ENCODE results near the gene FLNA. TPM values are rescaled to one million over a fixed set of nuclear protein-coding genes. Genes with fewer than 3 reads are reported as not detected.

The FLNA gene
- total and polyA plus RNA-seq, 2 donors = 164 to 412 TPM

GRCh38 chrX:154371017-154371788, 3.2 kb downstream of the FLNA start:
- DNase-seq (ENCODE audit: low read depth in 6 of 9, low spot score in 9 of 9) = peak in 8 of 9 donors; percentile 59 to 94 (median 84)
- Histone ChIP-seq H3K36me3 (ENCODE audit: control insufficient read depth in 2 of 2, insufficient read depth in 2 of 2, low read length in 1 of 2) (peaks cover 15 to 19% of the 10 kb centered on the region in 2 donors), H3K27ac (ENCODE audit: low read depth in 1 of 2, low read length in 1 of 2) (peak overlapping the region; percentile 42 to 53), H3K4me1 (ENCODE audit: control insufficient read depth in 2 of 2, insufficient read depth in 2 of 2, low read length in 2 of 2) (peaks cover 8 to 47% of the 10 kb centered on the region in 2 donors), H3K4me3 (ENCODE audit: low read length in 2 of 2) (peak overlapping the region; percentile 63 to 65), H3K27me3 (ENCODE audit: control insufficient read depth in 2 of 2, insufficient read depth in 1 of 2, low read length in 1 of 2) (peaks cover 18 to 42% of the 10 kb centered on the region in 2 donors), H3K9me3 (ENCODE audit: control insufficient read depth in 2 of 2, insufficient read depth in 1 of 2, low read length in 1 of 2) (peaks cover 0 to 34% of the 10 kb centered on the region in 2 donors)
- under 1% methylated on average over 77 of the region's 77 CpGs for WGBS

GRCh38 chrX:154370300-154371016, 4.0 kb downstream of the FLNA start:
- under 1% methylated on average over 63 of the region's 63 CpGs for WGBS
- Histone ChIP-seq H3K27ac (ENCODE audit: low read depth in 1 of 2, low read length in 1 of 2) (peak overlapping the region; percentile 74 to 77), H3K9me3 (ENCODE audit: control insufficient read depth in 2 of 2, insufficient read depth in 1 of 2, low read length in 1 of 2) (peaks cover 0 to 34% of the 10 kb centered on the region in 2 donors), H3K4me3 (ENCODE audit: low read length in 2 of 2) (peak overlapping the region; percentile 63 to 65), H3K36me3 (ENCODE audit: control insufficient read depth in 2 of 2, insufficient read depth in 2 of 2, low read length in 1 of 2) (peaks cover 22 to 25% of the 10 kb centered on the region in 2 donors), H3K27me3 (ENCODE audit: control insufficient read depth in 2 of 2, insufficient read depth in 1 of 2, low read length in 1 of 2) (peaks cover 18 to 40% of the 10 kb centered on the region in 2 donors), H3K4me1 (ENCODE audit: control insufficient read depth in 2 of 2, insufficient read depth in 2 of 2, low read length in 2 of 2) (peaks cover 8 to 47% of the 10 kb centered on the region in 2 donors)
- DNase-seq (ENCODE audit: low read depth in 6 of 9, low spot score in 9 of 9) = peak in 1 of 9 donors; percentile 37

GRCh38 chrX:154369449-154370299, 4.8 kb downstream of the FLNA start:
- Histone ChIP-seq H3K4me1 (ENCODE audit: control insufficient read depth in 2 of 2, insufficient read depth in 2 of 2, low read length in 2 of 2) (peaks cover 8 to 47% of the 10 kb centered on the region in 2 donors), H3K4me3 (ENCODE audit: low read length in 2 of 2) (peak overlapping the region; percentile 63 to 65), H3K27me3 (ENCODE audit: control insufficient read depth in 2 of 2, insufficient read depth in 1 of 2, low read length in 1 of 2) (peaks cover 14 to 32% of the 10 kb centered on the region in 2 donors), H3K36me3 (ENCODE audit: control insufficient read depth in 2 of 2, insufficient read depth in 2 of 2, low read length in 1 of 2) (peaks cover 30 to 32% of the 10 kb centered on the region in 2 donors), H3K27ac (ENCODE audit: low read depth in 1 of 2, low read length in 1 of 2) (peak overlapping the region; percentile 80 to 84), H3K9me3 (ENCODE audit: control insufficient read depth in 2 of 2, insufficient read depth in 1 of 2, low read length in 1 of 2) (peaks cover 0 to 38% of the 10 kb centered on the region in 2 donors)
- DNase-seq (ENCODE audit: low read depth in 6 of 9, low spot score in 9 of 9) = peak in 4 of 9 donors; percentile 49 to 71 (median 54)
- 15% methylated on average over 13 of the region's 13 CpGs for WGBS

- Histone ChIP-seq H3K4me3 (ENCODE audit: low read length in 2 of 2) (peak overlapping the region; percentile 63 to 65), H3K27me3 (ENCODE audit: control insufficient read depth in 2 of 2, insufficient read depth in 1 of 2, low read length in 1 of 2) (peaks cover 8 to 26% of the 10 kb centered on the region in 2 donors), H3K9me3 (ENCODE audit: control insufficient read depth in 2 of 2, insufficient read depth in 1 of 2, low read length in 1 of 2) (peaks cover 0 to 34% of the 10 kb centered on the region in 2 donors), H3K4me1 (ENCODE audit: control insufficient read depth in 2 of 2, insufficient read depth in 2 of 2, low read length in 2 of 2) (peaks cover 8 to 43% of the 10 kb centered on the region in 2 donors), H3K27ac (ENCODE audit: low read depth in 1 of 2, low read length in 1 of 2) (peak overlapping the region; percentile 80 to 84), H3K36me3 (ENCODE audit: control insufficient read depth in 2 of 2, insufficient read depth in 2 of 2, low read length in 1 of 2) (peaks cover 38% of the 10 kb centered on the region in 2 donors)
- DNase-seq (ENCODE audit: low read depth in 6 of 9, low spot score in 9 of 9) = peak in 4 of 9 donors; percentile 36 to 75 (median 54)
- 4% methylated on average over 16 of the region's 16 CpGs for WGBS
These were observed 5.6 kb downstream of the FLNA start for GRCh38 chrX:154368630-154369448.

GRCh38 chrX:154367474-154368308, 6.7 kb downstream of the FLNA start:
- 98% methylated on average over 31 of the region's 31 CpGs for WGBS
- Histone ChIP-seq H3K4me3 (ENCODE audit: low read length in 2 of 2) (no peak overlapping the region), H3K4me1 (ENCODE audit: control insufficient read depth in 2 of 2, insufficient read depth in 2 of 2, low read length in 2 of 2) (peaks cover 5 to 33% of the 10 kb centered on the region in 2 donors), H3K36me3 (ENCODE audit: control insufficient read depth in 2 of 2, insufficient read depth in 2 of 2, low read length in 1 of 2) (peaks cover 42 to 43% of the 10 kb centered on the region in 2 donors), H3K9me3 (ENCODE audit: control insufficient read depth in 2 of 2, insufficient read depth in 1 of 2, low read length in 1 of 2) (peaks cover 0 to 28% of the 10 kb centered on the region in 2 donors), H3K27ac (ENCODE audit: low read depth in 1 of 2, low read length in 1 of 2) (peak overlapping the region in 1 of 2 donors; percentile 20), H3K27me3 (ENCODE audit: control insufficient read depth in 2 of 2, insufficient read depth in 1 of 2, low read length in 1 of 2) (peaks cover 3 to 14% of the 10 kb centered on the region in 2 donors)
- no peak for DNase-seq (ENCODE audit: low read depth in 6 of 9, low spot score in 9 of 9)

DNA sequence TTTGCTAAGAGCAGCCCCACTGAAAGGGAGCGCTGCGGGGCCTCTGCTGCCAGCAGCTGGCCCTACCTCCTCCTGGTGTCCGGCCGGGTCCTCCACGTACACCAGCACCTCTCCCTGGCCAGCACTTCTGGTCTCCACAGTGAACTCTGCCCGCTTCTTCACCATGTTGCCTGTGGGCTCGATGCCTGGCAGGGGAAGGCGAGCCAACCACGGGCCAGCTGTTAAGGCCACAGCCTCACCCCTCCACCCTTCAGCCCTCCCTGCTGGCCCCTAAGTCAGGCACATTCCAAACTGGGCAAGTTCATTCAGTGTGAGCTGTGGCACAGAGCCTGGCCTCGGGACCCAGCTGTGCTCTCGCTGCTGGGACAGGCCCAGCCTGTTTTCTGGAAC, 7.8 kb downstream of the FLNA start:
- peaks cover 53% of the 10 kb centered on the region in 2 donors for H3K36me3 ChIP-seq (ENCODE audit: control insufficient read depth in 2 of 2, insufficient read depth in 2 of 2, low read length in 1 of 2)
- H3K9me3 ChIP-seq (ENCODE audit: control insufficient read depth in 2 of 2, insufficient read depth in 1 of 2, low read length in 1 of 2) = peaks cover 0 to 25% of the 10 kb centered on the region in 2 donors
- 96% methylated on average over 11 of the region's 11 CpGs for WGBS
- DNase-seq (ENCODE audit: low read depth in 6 of 9, low spot score in 9 of 9) = no peak
- no peak overlapping the region for H3K27ac ChIP-seq (ENCODE audit: low read depth in 1 of 2, low read length in 1 of 2)
- no peak overlapping the region for H3K4me3 ChIP-seq (ENCODE audit: low read length in 2 of 2)
- peaks cover 5 to 23% of the 10 kb centered on the region in 2 donors for H3K4me1 ChIP-seq (ENCODE audit: control insufficient read depth in 2 of 2, insufficient read depth in 2 of 2, low read length in 2 of 2)
- peaks cover 2 to 4% of the 10 kb centered on the region in 2 donors for H3K27me3 ChIP-seq (ENCODE audit: control insufficient read depth in 2 of 2, insufficient read depth in 1 of 2, low read length in 1 of 2)

DNA sequence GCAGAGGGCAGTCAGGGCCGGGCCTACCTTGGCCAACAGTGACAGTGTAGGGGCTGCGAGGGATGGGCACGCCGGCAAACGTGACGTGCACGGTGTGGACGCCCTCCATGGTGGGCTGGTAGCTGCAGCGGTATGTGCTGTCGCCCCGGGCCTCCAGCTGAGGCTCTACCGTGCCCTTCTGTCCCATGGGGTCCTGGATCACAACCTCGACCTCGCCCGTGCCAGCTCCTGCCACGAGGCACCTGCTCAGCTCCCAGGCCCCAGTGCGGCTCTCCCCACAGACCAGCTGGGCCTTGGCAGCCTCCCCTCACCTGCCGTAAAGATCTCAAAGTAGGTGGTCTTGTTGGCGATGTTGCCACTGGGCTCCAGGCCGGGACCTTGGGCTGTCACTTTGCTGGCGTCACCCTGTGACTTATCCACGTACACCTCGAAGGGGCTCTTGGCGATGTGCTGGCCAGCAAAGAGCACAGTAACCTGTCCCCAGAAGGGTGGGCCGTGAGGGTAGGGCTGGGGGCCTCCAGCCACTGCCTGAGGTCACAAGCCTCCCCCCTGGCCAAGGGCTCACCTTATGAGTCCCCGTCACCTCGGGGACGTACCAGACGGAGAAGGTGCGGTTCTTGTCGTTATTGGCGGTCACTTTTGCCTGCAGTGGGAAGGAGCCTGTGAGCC, 8.3 kb downstream of the FLNA start:
- H3K9me3 ChIP-seq (ENCODE audit: control insufficient read depth in 2 of 2, insufficient read depth in 1 of 2, low read length in 1 of 2) = peaks cover 0 to 22% of the 10 kb centered on the region in 2 donors
- H3K36me3 ChIP-seq (ENCODE audit: control insufficient read depth in 2 of 2, insufficient read depth in 2 of 2, low read length in 1 of 2) = peaks cover 58% of the 10 kb centered on the region in 2 donors
- H3K4me1 ChIP-seq (ENCODE audit: control insufficient read depth in 2 of 2, insufficient read depth in 2 of 2, low read length in 2 of 2) = peaks cover 5 to 22% of the 10 kb centered on the region in 2 donors
- WGBS = 97% methylated on average over 32 of the region's 32 CpGs
- H3K27ac ChIP-seq (ENCODE audit: low read depth in 1 of 2, low read length in 1 of 2) = no peak overlapping the region
- no peaks in the 10 kb centered on the region for H3K27me3 ChIP-seq (ENCODE audit: control insufficient read depth in 2 of 2, insufficient read depth in 1 of 2, low read length in 1 of 2)
- DNase-seq (ENCODE audit: low read depth in 6 of 9, low spot score in 9 of 9) = no peak
- no peak overlapping the region for H3K4me3 ChIP-seq (ENCODE audit: low read length in 2 of 2)
